ENCODE results near the gene CDH26.

DNA sequence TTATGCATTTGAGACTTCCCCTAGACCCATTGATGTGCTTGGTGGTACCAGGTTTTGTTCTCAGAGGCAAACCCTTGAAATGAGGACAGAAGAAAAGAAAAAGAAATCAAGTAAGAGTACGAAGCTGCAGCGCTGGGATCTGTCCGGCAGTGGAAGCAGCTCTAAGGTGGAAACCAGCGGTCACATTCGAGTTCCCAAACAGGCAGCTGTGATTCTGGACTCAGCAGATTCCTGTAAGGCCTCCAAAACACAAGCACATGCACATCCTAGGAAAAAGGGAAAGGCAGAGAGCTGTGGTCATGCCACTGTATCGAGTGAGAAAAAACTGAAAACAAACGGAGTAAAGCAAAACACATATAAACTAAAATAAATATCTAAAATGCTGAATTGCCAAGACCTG, 13.5 kb upstream of the CDH26 start:
- TF ChIP-seq, protein P1, sequence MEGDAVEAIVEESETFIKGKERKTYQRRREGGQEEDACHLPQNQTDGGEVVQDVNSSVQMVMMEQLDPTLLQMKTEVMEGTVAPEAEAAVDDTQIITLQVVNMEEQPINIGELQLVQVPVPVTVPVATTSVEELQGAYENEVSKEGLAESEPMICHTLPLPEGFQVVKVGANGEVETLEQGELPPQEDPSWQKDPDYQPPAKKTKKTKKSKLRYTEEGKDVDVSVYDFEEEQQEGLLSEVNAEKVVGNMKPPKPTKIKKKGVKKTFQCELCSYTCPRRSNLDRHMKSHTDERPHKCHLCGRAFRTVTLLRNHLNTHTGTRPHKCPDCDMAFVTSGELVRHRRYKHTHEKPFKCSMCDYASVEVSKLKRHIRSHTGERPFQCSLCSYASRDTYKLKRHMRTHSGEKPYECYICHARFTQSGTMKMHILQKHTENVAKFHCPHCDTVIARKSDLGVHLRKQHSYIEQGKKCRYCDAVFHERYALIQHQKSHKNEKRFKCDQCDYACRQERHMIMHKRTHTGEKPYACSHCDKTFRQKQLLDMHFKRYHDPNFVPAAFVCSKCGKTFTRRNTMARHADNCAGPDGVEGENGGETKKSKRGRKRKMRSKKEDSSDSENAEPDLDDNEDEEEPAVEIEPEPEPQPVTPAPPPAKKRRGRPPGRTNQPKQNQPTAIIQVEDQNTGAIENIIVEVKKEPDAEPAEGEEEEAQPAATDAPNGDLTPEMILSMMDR (conservative IDR thresholded peaks at IDR 0.05), result no peak
- TF ChIP-seq ZFX (IDR thresholded peaks at IDR 0.05), result no peak

Measured in C4-2B (cell line).